Left colon (tissue), 2 donors: ENCODE data around the gene WRAP53. TPM values are rescaled to one million over a fixed set of nuclear protein-coding genes. Genes with fewer than 3 reads are reported as not detected.

Experiments used
- ATAC-seq: fragments of 200-7000 bp; cut with Tn5 transposase; one replicate; pipeline ENCODE4 v1.9.1; 2020; ENCODE audit warnings: mild to moderate bottlenecking, moderate library complexity
- DNase-seq, 2 donors: peaks; one replicate each; pipeline ENCODE4 v3.0.0-alpha.2; 2020
- intact Hi-C, 2 donors: fragments of 100-400 bp; cut with DNase I in 1 of 2; cut with micrococcal nuclease in 1 of 2; formaldehyde crosslinking; loops; one replicate each; pipeline versions ENCODE4 v1.11.2 to v1.14.0; 2022; cut with DNase I, micrococcal nuclease
- total RNA-seq, 2 donors: library from RNA; stranded (reverse); fragmentation: NEBNext Ultra II Directional; extraction: Animal tissue kit (Norgen Biotek cat#: 25700); gene quantifications; one replicate each; pipeline ENCODE4 v1.2.1, GENCODE V29; 2021
- donor health status: DM: no; HTN: no; CAD: no.
- donor health status: DM: yes; HTN: yes; CAD: no.

The WRAP53 gene
- total RNA-seq, 2 donors from 2014 or later, result 6.4 to 9.7 TPM

GRCh38 chr17:7720125-7720524 is 31.8 kb downstream of the WRAP53 start:
- intact Hi-C loops, result no loop called here
- DNase-seq (no peak), ATAC-seq (no peak)

- no peak for ATAC-seq
- intact Hi-C loops, result no loop called here
- no peak for DNase-seq
Measured at GRCh38 chr17:7721612-7722011, 33.3 kb downstream of the WRAP53 start.

- no peak for DNase-seq
- intact Hi-C loops, result no loop called here
- no peak for ATAC-seq
Measured at GRCh38 chr17:7727886-7728285, 39.6 kb downstream of the WRAP53 start.

GRCh38 chr17:7729816-7730215 is 41.5 kb downstream of the WRAP53 start:
- DNase-seq (no peak), ATAC-seq (no peak)
- intact Hi-C loops, result no loop called here

GRCh38 chr17:7732981-7733539 is 44.8 kb downstream of the WRAP53 start:
- DNase-seq (no peak), ATAC-seq (no peak)
- intact Hi-C loops, result no loop called here

GRCh38 chr17:7737601-7738000 is 49.3 kb downstream of the WRAP53 start:
- intact Hi-C loops, result no loop called here
- DNase-seq (no peak), ATAC-seq (no peak)

- DNase-seq (no peak), ATAC-seq (no peak)
- intact Hi-C loops, result loop anchor here in 1 of 2 donors (5.0 kb wide), 1 partner anchor 113 kb away; no protein-coding TSS in a partner anchor
Measured at GRCh38 chr17:7739746-7740145, 51.5 kb downstream of the WRAP53 start.

GRCh38 chr17:7740481-7741001 is 52.3 kb downstream of the WRAP53 start:
- DNase-seq, result no peak
- intact Hi-C loops, result loop anchor here in 1 of 2 donors (5.0 kb wide), 1 partner anchor 112 kb away; no protein-coding TSS in a partner anchor
- ATAC-seq, result no peak

- DNase-seq (no peak), ATAC-seq (no peak)
- intact Hi-C loops, result loop anchor here in 1 of 2 donors (5.0 kb wide), 1 partner anchor 110 kb away; no protein-coding TSS in a partner anchor
Measured at GRCh38 chr17:7742729-7743128, 54.5 kb downstream of the WRAP53 start.

- DNase-seq, result no peak
- intact Hi-C loops, result loop anchor here in 1 of 2 donors (5.0 kb wide), 1 partner anchor 108 kb away; no protein-coding TSS in a partner anchor
- peak; percentile 60 for ATAC-seq
Measured at GRCh38 chr17:7744416-7744815, 56.1 kb downstream of the WRAP53 start.

- no peak for ATAC-seq
- intact Hi-C loops, result no loop called here
Measured at GRCh38 chr17:7745748-7746470, 57.6 kb downstream of the WRAP53 start.

GRCh38 chr17:7747635-7748071 is 59.4 kb downstream of the WRAP53 start:
- DNase-seq (no peak), ATAC-seq (no peak)
- intact Hi-C loops, result no loop called here

More at GRCh38 chr17:7745748-7746470, 57.6 kb downstream of the WRAP53 start:
- DNase-seq, result no peak

- intact Hi-C loops, result no loop called here
- DNase-seq, result no peak
- no peak for ATAC-seq
Measured at GRCh38 chr17:7748076-7748775, 59.9 kb downstream of the WRAP53 start.

GRCh38 chr17:7750321-7750821 is 62.1 kb downstream of the WRAP53 start:
- intact Hi-C loops, result no loop called here
- ATAC-seq (no peak), DNase-seq (no peak)

Other genes starting within 250 kb of the WRAP53 start
- gene FGF11, start 249.0 kb upstream of the WRAP53 start, total RNA-seq, result 1 to 10 TPM; 1.2 to 2.3 TPM
- 10 to 100 TPM in 1 of 2 donors, 1 to 10 TPM in 1; 9.6 to 10.7 TPM for gene CHRNB1, start 243.4 kb upstream of the WRAP53 start, total RNA-seq
- gene ZBTB4, start 208.8 kb upstream of the WRAP53 start, total RNA-seq, result 10 to 100 TPM; 17.5 to 25.0 TPM
- gene SLC35G6, start 207.0 kb upstream of the WRAP53 start, total RNA-seq, result not detected
- 10 to 100 TPM; 83.8 to 100.0 TPM for gene POLR2A, start 204.1 kb upstream of the WRAP53 start, total RNA-seq
- gene TNFSF12, start 139.4 kb upstream of the WRAP53 start, total RNA-seq, result 10 to 100 TPM in 1 of 2 donors, 1 to 10 TPM in 1; 9.8 to 17.3 TPM
- 100 to 1,000 TPM in 1 of 2 donors, 10 to 100 TPM in 1; 77.2 to 121 TPM for gene TNFSF13, start 129.7 kb upstream of the WRAP53 start, total RNA-seq
- gene SENP3, start 126.6 kb upstream of the WRAP53 start, total RNA-seq, result 10 to 100 TPM; 30.9 to 34.1 TPM
- gene CD68, start 108.8 kb upstream of the WRAP53 start, total RNA-seq, result 10 to 100 TPM; 35.0 to 74.0 TPM
- gene MPDU1, start 104.6 kb upstream of the WRAP53 start, total RNA-seq, result 10 to 100 TPM; 79.2 to 89.6 TPM
- under 1 TPM; 0.58 to 0.84 TPM for gene SOX15, start 98.4 kb upstream of the WRAP53 start, total RNA-seq
- gene FXR2, start 73.6 kb upstream of the WRAP53 start, total RNA-seq, result 10 to 100 TPM; 24.9 to 29.5 TPM
- 10 to 100 TPM; 60.8 to 78.3 TPM for gene SAT2, start 60.7 kb upstream of the WRAP53 start, total RNA-seq
- gene SHBG, start 58.3 kb upstream of the WRAP53 start, total RNA-seq, result not detected
- 1 to 10 TPM in 1 of 2 donors, under 1 TPM in 1; 0.55 to 1.4 TPM for gene ATP1B2, start 37.6 kb upstream of the WRAP53 start, total RNA-seq
- gene TP53, start 987 bp upstream of the WRAP53 start, total RNA-seq, result 10 to 100 TPM; 47.3 to 60.0 TPM
- under 1 TPM; 0.25 to 0.34 TPM for gene EFNB3, start 16.7 kb downstream of the WRAP53 start, total RNA-seq
- under 1 TPM; 0.22 to 0.61 TPM for gene DNAH2, start 29.3 kb downstream of the WRAP53 start, total RNA-seq
- 10 to 100 TPM; 49.5 to 50.4 TPM for gene KDM6B, start 145.7 kb downstream of the WRAP53 start, total RNA-seq
- 1 to 10 TPM; 3.8 to 6.1 TPM for gene TMEM88, start 166.6 kb downstream of the WRAP53 start, total RNA-seq
- gene NAA38, start 169.1 kb downstream of the WRAP53 start, total RNA-seq, result 10 to 100 TPM; 49.7 to 83.0 TPM
- gene CYB5D1, start 169.5 kb downstream of the WRAP53 start, total RNA-seq, result 1 to 10 TPM; 8.3 to 9.0 TPM
- gene CHD3, start 200.3 kb downstream of the WRAP53 start, total RNA-seq, result 10 to 100 TPM; 51.3 to 51.9 TPM
- gene RNF227, start 227.8 kb downstream of the WRAP53 start, total RNA-seq, result 1 to 10 TPM; 1.2 to 2.1 TPM
- 1 to 10 TPM; 2.2 to 3.1 TPM for gene KCNAB3, start 241.4 kb downstream of the WRAP53 start, total RNA-seq
- gene TRAPPC1, start 243.5 kb downstream of the WRAP53 start, total RNA-seq, result 100 to 1,000 TPM; 121 to 122 TPM
- 10 to 100 TPM; 25.8 to 26.7 TPM for gene CNTROB, start 243.7 kb downstream of the WRAP53 start, total RNA-seq